GM12878 (cell line): ENCODE results near the gene PURA. TPM values are rescaled to one million over a fixed set of nuclear protein-coding genes. Genes with fewer than 3 reads are reported as not detected.

Experiments
- ATAC-seq: fragments of 200-7000 bp; cut with Tn5 transposase; 3 replicates; pipeline ENCODE4 v1.9.1; 2020; ENCODE audit warnings: mild to moderate bottlenecking, moderate library complexity
- BruUV-seq: library from RNA; stranded (reverse); fragments of 400-500 nt; replicated peaks from 2 replicates; lab custom pipeline; 2021; lab: Mats Ljungman, UMichigan
- CTCF ChIA-PET: fragments of 300-600 bp; sonication (Branson Sonifier 250); formaldehyde crosslinking; extraction: SDS; loops from one replicate; lab custom pipeline; 2021; ENCODE audit warnings: inconsistent platforms; lab: Yijun Ruan, JAX
- POLR2A ChIA-PET: fragments of 350-600 bp; formaldehyde crosslinking; extraction: SDS; loops from one replicate; lab custom pipeline; 2021; ENCODE audit warnings: inconsistent platforms; lab: Charles Lee
- RAD21 ChIA-PET: fragments of 300-600 bp; sonication (Branson Sonifier 250); formaldehyde crosslinking; loops from one replicate; lab custom pipeline; 2023; ENCODE audit warnings: antibody characterized with exemption; ENCODE audit not compliant: unreplicated experiment; lab: Charles Lee
- SMC1A ChIA-PET: fragments of 300-600 bp; sonication (Branson Sonifier 250); formaldehyde crosslinking; loops from one replicate; lab custom pipeline; 2023; ENCODE audit not compliant: unreplicated experiment, uncharacterized antibody; lab: Charles Lee
- DNase-seq: peaks from one replicate; pipeline ENCODE4 v3.0.0-alpha.2; 2011; ENCODE audit warnings: low read depth, low spot score
- FAIRE-seq: peaks from 3 replicates; lab custom pipeline; 2011; peaks lifted over from hg19 to GRCh38; lab: Jason Lieb, UNC
- H2AFZ ChIP-seq: 2 replicates; pipeline ENCODE4 v1.6.0; 2011; ENCODE audit warnings: low read depth, low read length, control low read depth; ENCODE audit not compliant: control insufficient read depth
- H3K27ac ChIP-seq: 2 replicates; pipeline ENCODE4 v1.5.1; 2011; ENCODE audit warnings: control low read depth; ENCODE audit not compliant: control insufficient read depth, insufficient read depth
- H3K27me3 ChIP-seq, 2 experiments: replicated peaks in 1 of 2; 2 replicates each; pipeline versions ENCODE4 v1.6.0 to v1.6.1; 2011; ENCODE audit warnings: low read length in 1 of 2; ENCODE audit not compliant: control insufficient read depth in 2 of 2, insufficient read depth in 2 of 2
- H3K36me3 ChIP-seq, 2 experiments: 2 replicates each; pipeline ENCODE4 v1.5.1; 2011; ENCODE audit warnings: low read length in 1 of 2; ENCODE audit not compliant: control insufficient read depth in 2 of 2, insufficient read depth in 2 of 2
- H3K4me1 ChIP-seq: 2 replicates; pipeline ENCODE4 v1.6.1; 2011; ENCODE audit warnings: mild to moderate bottlenecking, low read length, moderate library complexity, mixed read lengths; ENCODE audit not compliant: control insufficient read depth, insufficient read depth
- H3K4me2 ChIP-seq: 2 replicates; pipeline ENCODE4 v1.6.0; 2011; ENCODE audit warnings: control low read depth; ENCODE audit not compliant: control insufficient read depth, insufficient read depth
- H3K4me3 ChIP-seq: fragments of 200-600 bp; sonication (generic); 2 replicates; pipeline ENCODE4 v1.5.1; 2016
- H3K79me2 ChIP-seq: 2 replicates; pipeline ENCODE4 v1.6.0; 2011; ENCODE audit warnings: low read length; ENCODE audit not compliant: control insufficient read depth, insufficient read depth
- H3K9ac ChIP-seq: 2 replicates; pipeline ENCODE4 v1.8.0; 2011; ENCODE audit warnings: low read length, control low read depth, mixed read lengths; ENCODE audit not compliant: control insufficient read depth, insufficient read depth
- H3K9me3 ChIP-seq: replicated peaks from 3 replicates; pipeline ENCODE4 v1.5.1; 2011; ENCODE audit warnings: mild to moderate bottlenecking, low read length; ENCODE audit not compliant: control insufficient read depth, insufficient read depth
- H4K20me1 ChIP-seq: 2 replicates; pipeline ENCODE4 v1.6.0; 2011; ENCODE audit not compliant: control insufficient read depth, insufficient read depth
- CEBPB ChIP-seq, 2 experiments: fragments of 150-350 bp in 1 of 2; IDR thresholded peaks; 2 replicates each; pipeline ENCODE4 v1.6.1; 2012 to 2014; ENCODE audit warnings: low read depth in 2 of 2, low read length in 2 of 2, borderline replicate concordance in 1 of 2, inconsistent platforms in 1 of 2
- MYB ChIP-seq: fragments of 150-350 bp; IDR thresholded peaks from 2 replicates; pipeline ENCODE4 v1.6.1; 2014; ENCODE audit warnings: mild to moderate bottlenecking, low read depth, low read length, borderline replicate concordance
- NR2F1 ChIP-seq: fragments of 450-650 bp; conservative IDR thresholded peaks from 2 replicates; pipeline ENCODE4 v1.6.1; 2017; ENCODE audit warnings: mild to moderate bottlenecking
- ZNF217 ChIP-seq: fragments of 450-650 bp; IDR thresholded peaks from 2 replicates; pipeline ENCODE4 v1.6.1; 2017; ENCODE audit warnings: antibody characterized with exemption, mild to moderate bottlenecking
- WGBS: methylation state at CpG from one replicate; pipeline ENCODE4 v1.1.6; 2016; ENCODE audit warnings: low lambda C conversion rate; ENCODE audit not compliant: insufficient replicate concordance, insufficient coverage; ENCODE audit errors: missing lambda C conversion rate; 5-methylcytosine and 5-hydroxymethylcytosine counted together
- in situ Hi-C: fragments of 300-500 bp; cut with MboI; formaldehyde crosslinking; loops from 9 replicates; pipeline ENCODE4 v1.14.3; 2018; ENCODE audit warnings: mixed read lengths
- intact Hi-C: fragments of 100-400 bp; cut with micrococcal nuclease; formaldehyde crosslinking; loops from one replicate; pipeline ENCODE4 v1.14.2; 2022; ENCODE audit not compliant: unreplicated experiment
- polyA plus RNA-seq, 11 experiments: library from polyadenylated mRNA; depleted of rRNA in 4 of 11; unstranded in 6 of 11; stranded (reverse) in 5 of 11; fragments of >200 nt; fragmentation: Nextera tagmentation in 4 of 11; fragmentation: Illumina TruSeq in 1 of 11; extraction: Ambion mirVana in 4 of 11; extraction: Trizol in 1 of 11; gene quantifications; 1 replicate in 1 of 11; 2 replicates in 10 of 11; pipeline versions ENCODE4 v1.2.1 to v1.2.3, GENCODE V29; 2011 to 2016; ENCODE audit warnings: inconsistent platforms in 2 of 11, missing spikeins in 2 of 11, low read depth in 1 of 11
- total RNA-seq, 4 experiments: library from RNA; depleted of rRNA in 3 of 4; stranded (reverse); fragments of >200 nt in 3 of 4; fragmentation: Illumina TruSeq in 1 of 4; extraction: Trizol in 1 of 4; gene quantifications; 2 replicates each; pipeline versions ENCODE4 v1.2.1 to v1.2.3, GENCODE V29; 2013 to 2021
- TF ChIP-seq, protein P1 (sequence below): IDR thresholded peaks from 2 replicates; pipeline ENCODE4 v1.6.1; 2012; ENCODE audit warnings: low read depth, low read length, improper control_type of control experiment
- TF ChIP-seq, protein P2 (sequence below), 3 experiments: IDR thresholded peaks in 2 of 3; conservative IDR thresholded peaks in 1 of 3; 2 replicates each; pipeline ENCODE4 v1.5.1; 2011; ENCODE audit warnings: low read depth in 3 of 3, low read length in 3 of 3, mild to moderate bottlenecking in 3 of 3, control low read depth in 2 of 3, moderate library complexity in 2 of 3, inconsistent platforms in 1 of 3, mixed read lengths in 1 of 3; ENCODE audit not compliant: control insufficient read depth in 2 of 3, insufficient read depth in 1 of 3; ENCODE audit errors: extremely low read depth in 1 of 3

The PURA gene
- total and polyA plus RNA-seq, 10 of the 15 experiments (the other 5 are each of a cell fraction or from before 2014, with no cell fraction given) = 3.3 to 11.8 (median 5.8) TPM

DNA sequence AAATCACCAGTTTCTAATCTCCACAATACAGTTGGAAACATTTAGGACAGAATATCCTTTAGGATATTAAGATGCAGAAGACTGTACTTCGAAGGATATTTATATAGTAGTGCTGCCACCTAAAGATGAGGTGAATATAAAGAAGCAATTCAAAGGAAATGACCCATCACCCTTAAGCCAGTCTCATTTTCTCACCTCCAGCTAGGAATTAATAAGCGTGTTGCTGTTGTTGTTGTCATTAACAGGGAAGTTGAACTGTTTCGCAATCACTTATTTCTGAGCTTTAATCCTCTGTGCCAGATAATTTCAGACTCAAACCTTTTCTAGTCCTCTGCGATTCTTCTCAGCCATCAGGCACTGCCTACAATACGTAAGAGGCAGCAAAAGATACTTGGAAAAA lies 7.8 kb upstream of the PURA start:
- Histone ChIP-seq H3K27me3 (no peaks in the 10 kb centered on the region), H4K20me1 (no peaks in the 10 kb centered on the region), H3K27ac (no peak overlapping the region), H3K9me3 (no peaks in the 10 kb centered on the region), H3K9ac (no peak overlapping the region), H3K4me2 (no peak overlapping the region), H3K79me2 (peaks cover 20% of the 10 kb centered on the region), H3K4me1 (peaks cover 11% of the 10 kb centered on the region), H2AFZ (no peak overlapping the region), H3K4me3 (no peak overlapping the region), H3K36me3 (no peaks in the 10 kb centered on the region)
- WGBS = 75% methylated on average over 5 of the region's 5 CpGs
- TSS peak; percentile 70 for BruUV-seq
- CTCF ChIA-PET = interaction anchor here (0.7 to 4.7 kb wide), 16 partner anchors 9 to 136 kb away, joined by 3 to 31 read pairs (median 8); no protein-coding TSS in a partner anchor
- RAD21 ChIA-PET = interaction anchor here (1.2 to 2.3 kb wide), 8 partner anchors 8 to 137 kb away, joined by 3 to 11 read pairs (median 4); partner anchors contain the start of gene PURA
- DNase-seq (no peak), FAIRE-seq (no peak), ATAC-seq (no peak)
- in situ Hi-C loops (no loop called here), intact Hi-C loops (loop anchor here (5.0 kb wide), 1 partner anchor 64 kb away; the partner anchor contains the start of gene NRG2)
- SMC1A ChIA-PET = interaction anchor here (0.9 to 3.4 kb wide), 13 partner anchors 11 to 137 kb away, joined by 3 to 31 read pairs (median 4); no protein-coding TSS in a partner anchor
- POLR2A ChIA-PET = interaction anchor here (0.6 to 1.5 kb wide), 4 partner anchors 11 to 272 kb away, joined by 3 to 5 read pairs (median 3); no protein-coding TSS in a partner anchor
- TF ChIP-seq, protein P1, sequence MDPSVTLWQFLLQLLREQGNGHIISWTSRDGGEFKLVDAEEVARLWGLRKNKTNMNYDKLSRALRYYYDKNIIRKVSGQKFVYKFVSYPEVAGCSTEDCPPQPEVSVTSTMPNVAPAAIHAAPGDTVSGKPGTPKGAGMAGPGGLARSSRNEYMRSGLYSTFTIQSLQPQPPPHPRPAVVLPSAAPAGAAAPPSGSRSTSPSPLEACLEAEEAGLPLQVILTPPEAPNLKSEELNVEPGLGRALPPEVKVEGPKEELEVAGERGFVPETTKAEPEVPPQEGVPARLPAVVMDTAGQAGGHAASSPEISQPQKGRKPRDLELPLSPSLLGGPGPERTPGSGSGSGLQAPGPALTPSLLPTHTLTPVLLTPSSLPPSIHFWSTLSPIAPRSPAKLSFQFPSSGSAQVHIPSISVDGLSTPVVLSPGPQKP = no peak
- no peak for TF ChIP-seq ZNF217
- peak in 1 of 2 experiments; percentile 22; a peak in 1 of 4 replicates for TF ChIP-seq CEBPB (IDR thresholded peaks at IDR 0.05; ENCODE audit: borderline replicate concordance in 1 of 2, low read depth in 2 of 2, low read length in 2 of 2)
- peak; percentile 60; the same call in 1 of the 2 replicates for TF ChIP-seq NR2F1
- TF ChIP-seq MYB = no peak
- TF ChIP-seq, protein P2, sequence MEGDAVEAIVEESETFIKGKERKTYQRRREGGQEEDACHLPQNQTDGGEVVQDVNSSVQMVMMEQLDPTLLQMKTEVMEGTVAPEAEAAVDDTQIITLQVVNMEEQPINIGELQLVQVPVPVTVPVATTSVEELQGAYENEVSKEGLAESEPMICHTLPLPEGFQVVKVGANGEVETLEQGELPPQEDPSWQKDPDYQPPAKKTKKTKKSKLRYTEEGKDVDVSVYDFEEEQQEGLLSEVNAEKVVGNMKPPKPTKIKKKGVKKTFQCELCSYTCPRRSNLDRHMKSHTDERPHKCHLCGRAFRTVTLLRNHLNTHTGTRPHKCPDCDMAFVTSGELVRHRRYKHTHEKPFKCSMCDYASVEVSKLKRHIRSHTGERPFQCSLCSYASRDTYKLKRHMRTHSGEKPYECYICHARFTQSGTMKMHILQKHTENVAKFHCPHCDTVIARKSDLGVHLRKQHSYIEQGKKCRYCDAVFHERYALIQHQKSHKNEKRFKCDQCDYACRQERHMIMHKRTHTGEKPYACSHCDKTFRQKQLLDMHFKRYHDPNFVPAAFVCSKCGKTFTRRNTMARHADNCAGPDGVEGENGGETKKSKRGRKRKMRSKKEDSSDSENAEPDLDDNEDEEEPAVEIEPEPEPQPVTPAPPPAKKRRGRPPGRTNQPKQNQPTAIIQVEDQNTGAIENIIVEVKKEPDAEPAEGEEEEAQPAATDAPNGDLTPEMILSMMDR (IDR thresholded peaks at IDR 0.05 in 2 of 3, conservative IDR thresholded peaks at IDR 0.05 in 1 of 3; ENCODE audit: control insufficient read depth in 2 of 3, extremely low read depth in 1 of 3, insufficient read depth in 1 of 3, low read depth in 3 of 3, low read length in 3 of 3) = peak in 1 of 3 experiments; percentile 26; a peak in 1 of 6 replicates
